BE2C (cell line): ENCODE results near the gene GHITM.
"Not testable (repeated sequence)": the region's sequence is repeated elsewhere in the genome, so short reads cannot be mapped to it uniquely, and the experiment has no call there.

ENCODE experiments used
- DNase-seq: peaks from one replicate; pipeline ENCODE4 v3.0.0-alpha.2; 2020
- H3K27me3 ChIP-seq: fragments of 250-450 bp; sonication (Bioruptor Pico); 2 replicates; pipeline ENCODE4 v1.5.1; 2020; ENCODE audit warnings: mild to moderate bottlenecking
- H3K36me3 ChIP-seq: fragments of 250-450 bp; sonication (Bioruptor Pico); 2 replicates; pipeline ENCODE4 v1.5.1; 2020; ENCODE audit warnings: mild to moderate bottlenecking
- H3K4me1 ChIP-seq: fragments of 250-450 bp; sonication (Bioruptor Pico); 2 replicates; pipeline ENCODE4 v1.5.1; 2020
- H3K4me3 ChIP-seq: 2 replicates; pipeline ENCODE4 v1.5.1; 2011; ENCODE audit warnings: low read depth, low read length
- H3K9me3 ChIP-seq: fragments of 250-450 bp; sonication (Bioruptor Pico); 2 replicates; pipeline ENCODE4 v1.5.1; 2020
- TF ChIP-seq, protein P1 (sequence below): IDR thresholded peaks from 2 replicates; pipeline ENCODE4 v1.5.1; 2012; ENCODE audit warnings: mild to moderate bottlenecking, low read depth, low read length

The GHITM gene

GRCh38 chr10:84163996-84164395 is 24.7 kb downstream of the GHITM start:
- Histone ChIP-seq H3K9me3 (no peaks in the 10 kb centered on the region), H3K36me3 (no peaks in the 10 kb centered on the region), H3K4me1 (no peaks in the 10 kb centered on the region), H3K4me3 (no peak overlapping the region), H3K27me3 (no peaks in the 10 kb centered on the region)
- TF ChIP-seq, protein P1, sequence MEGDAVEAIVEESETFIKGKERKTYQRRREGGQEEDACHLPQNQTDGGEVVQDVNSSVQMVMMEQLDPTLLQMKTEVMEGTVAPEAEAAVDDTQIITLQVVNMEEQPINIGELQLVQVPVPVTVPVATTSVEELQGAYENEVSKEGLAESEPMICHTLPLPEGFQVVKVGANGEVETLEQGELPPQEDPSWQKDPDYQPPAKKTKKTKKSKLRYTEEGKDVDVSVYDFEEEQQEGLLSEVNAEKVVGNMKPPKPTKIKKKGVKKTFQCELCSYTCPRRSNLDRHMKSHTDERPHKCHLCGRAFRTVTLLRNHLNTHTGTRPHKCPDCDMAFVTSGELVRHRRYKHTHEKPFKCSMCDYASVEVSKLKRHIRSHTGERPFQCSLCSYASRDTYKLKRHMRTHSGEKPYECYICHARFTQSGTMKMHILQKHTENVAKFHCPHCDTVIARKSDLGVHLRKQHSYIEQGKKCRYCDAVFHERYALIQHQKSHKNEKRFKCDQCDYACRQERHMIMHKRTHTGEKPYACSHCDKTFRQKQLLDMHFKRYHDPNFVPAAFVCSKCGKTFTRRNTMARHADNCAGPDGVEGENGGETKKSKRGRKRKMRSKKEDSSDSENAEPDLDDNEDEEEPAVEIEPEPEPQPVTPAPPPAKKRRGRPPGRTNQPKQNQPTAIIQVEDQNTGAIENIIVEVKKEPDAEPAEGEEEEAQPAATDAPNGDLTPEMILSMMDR: no peak
- DNase-seq: no peak

DNA sequence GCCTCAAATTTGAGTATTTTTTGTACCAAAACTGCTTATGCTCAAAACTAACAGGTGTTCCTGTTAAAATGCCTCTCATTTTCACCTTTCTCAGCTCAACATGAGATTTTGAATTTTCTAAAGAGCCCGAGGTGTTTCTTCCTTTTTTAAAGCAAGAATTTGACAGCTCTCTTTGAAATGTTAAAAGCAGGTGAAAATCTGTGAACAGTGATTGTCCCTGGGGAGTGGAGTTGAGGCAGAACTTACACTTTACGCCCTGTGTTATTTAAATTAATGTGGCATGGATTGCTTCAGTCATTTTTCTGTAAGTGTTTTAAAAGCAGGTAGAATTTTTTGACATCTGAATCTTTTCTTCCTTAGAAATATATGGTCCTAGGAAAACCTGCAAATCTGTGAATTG is 25.1 kb downstream of the GHITM start:
- Histone ChIP-seq H3K27me3 (no peaks in the 10 kb centered on the region), H3K4me1 (no peaks in the 10 kb centered on the region), H3K9me3 (no peaks in the 10 kb centered on the region), H3K36me3 (no peaks in the 10 kb centered on the region), H3K4me3 (no peak overlapping the region)
- no peak for DNase-seq
- TF ChIP-seq, protein P1: no peak

DNA sequence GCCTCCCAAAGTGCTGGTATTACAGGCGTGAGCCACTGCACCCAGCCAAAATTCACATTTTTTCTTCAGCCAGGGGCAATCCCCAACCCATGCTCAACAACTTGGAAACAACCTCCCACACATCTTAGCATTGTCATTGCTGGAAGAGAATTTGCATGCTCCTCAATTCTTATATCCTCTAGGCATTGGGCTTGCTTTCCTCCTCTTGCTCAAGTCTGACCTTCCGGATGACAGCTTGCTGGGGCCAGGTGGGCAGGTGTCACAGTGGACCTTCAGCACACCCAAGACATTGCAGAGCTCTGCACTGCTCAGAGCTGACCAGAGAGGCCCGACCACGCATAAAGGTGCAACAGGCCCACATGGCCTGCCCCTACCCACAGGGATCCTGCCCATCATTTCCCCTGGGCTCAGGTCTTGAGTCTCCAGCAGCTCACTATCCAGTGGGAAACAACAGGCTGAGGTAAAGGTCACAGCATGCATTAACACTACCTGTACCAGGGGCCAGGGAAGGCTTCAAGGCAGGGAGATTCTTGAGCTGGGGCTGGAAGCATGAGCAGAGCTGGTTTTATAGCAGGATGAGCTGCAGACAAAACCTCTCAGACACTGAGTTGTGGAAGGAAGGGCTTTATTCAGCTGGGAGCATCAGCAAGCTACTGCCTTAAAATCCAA is 27.4 kb downstream of the GHITM start:
- TF ChIP-seq, protein P1: no peak
- Histone ChIP-seq H3K27me3 (no peaks in the 10 kb centered on the region), H3K36me3 (no peaks in the 10 kb centered on the region), H3K4me3 (no peak overlapping the region), H3K9me3 (no peaks in the 10 kb centered on the region), H3K4me1 (no peaks in the 10 kb centered on the region)
- no peak for DNase-seq

DNA sequence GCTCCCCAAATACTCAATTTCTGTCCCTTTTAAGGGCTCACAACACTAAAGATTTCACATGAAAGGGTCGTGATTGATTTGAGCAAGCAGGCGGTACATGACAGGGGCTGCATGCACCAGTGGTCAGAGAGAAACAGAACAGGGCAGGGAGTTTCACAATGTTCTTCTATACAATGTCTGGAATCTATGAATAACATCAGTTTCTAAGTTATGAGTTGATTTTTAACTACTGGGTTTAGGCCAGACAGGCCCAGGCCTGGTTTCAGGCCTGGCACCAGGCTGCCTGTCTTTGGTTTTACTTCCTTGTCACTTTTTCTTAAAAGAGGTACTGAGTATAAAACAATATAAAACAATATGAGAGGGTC is 28.0 kb downstream of the GHITM start:
- H3K4me3 ChIP-seq, H3K9me3 ChIP-seq, H3K36me3 ChIP-seq, H3K4me1 ChIP-seq, DNase-seq, H3K27me3 ChIP-seq: not testable (repeated sequence)

DNA sequence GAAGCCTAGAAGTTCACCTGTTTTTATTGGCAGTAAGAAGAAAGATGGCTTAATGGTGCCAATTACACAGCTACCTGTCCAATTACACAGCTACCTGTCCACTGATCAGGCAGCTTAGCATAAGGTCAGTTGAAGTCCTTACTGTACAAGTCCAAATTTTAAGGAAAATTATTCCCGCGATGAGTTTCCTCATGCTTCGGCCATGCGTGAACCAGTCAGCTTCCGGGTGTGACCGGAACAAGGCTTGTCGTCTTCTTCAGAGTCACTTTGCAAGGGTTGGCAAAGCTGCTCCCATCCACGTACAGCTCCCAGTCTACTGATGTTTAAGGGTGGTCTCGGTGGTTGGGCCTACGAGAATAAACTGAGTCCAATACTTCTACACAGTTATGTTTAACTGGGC is 29.1 kb downstream of the GHITM start:
- DNase-seq, H3K4me1 ChIP-seq, H3K27me3 ChIP-seq, H3K9me3 ChIP-seq, H3K4me3 ChIP-seq, H3K36me3 ChIP-seq: not testable (repeated sequence)

DNA sequence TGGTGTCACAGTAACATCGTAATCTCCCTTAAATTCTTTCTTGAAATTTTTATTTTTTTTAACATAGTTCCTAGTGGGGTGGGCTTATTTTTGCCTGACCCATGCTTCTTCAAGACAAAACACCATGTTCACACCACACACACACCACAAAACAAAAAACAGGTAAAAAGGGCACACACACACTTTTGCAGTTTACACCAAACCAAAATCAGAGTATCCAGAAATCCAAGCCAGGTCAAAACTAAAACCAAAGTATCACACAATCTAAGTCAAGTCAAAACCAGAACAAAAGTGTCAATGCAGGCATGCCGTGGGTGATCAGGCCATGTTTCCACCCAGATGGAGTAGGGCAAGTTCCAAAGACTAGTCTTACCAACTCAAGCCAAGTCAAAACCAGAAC is 31.9 kb downstream of the GHITM start:
- not testable (repeated sequence) for H3K27me3 ChIP-seq, H3K36me3 ChIP-seq, H3K4me3 ChIP-seq, H3K4me1 ChIP-seq, H3K9me3 ChIP-seq, DNase-seq

DNA sequence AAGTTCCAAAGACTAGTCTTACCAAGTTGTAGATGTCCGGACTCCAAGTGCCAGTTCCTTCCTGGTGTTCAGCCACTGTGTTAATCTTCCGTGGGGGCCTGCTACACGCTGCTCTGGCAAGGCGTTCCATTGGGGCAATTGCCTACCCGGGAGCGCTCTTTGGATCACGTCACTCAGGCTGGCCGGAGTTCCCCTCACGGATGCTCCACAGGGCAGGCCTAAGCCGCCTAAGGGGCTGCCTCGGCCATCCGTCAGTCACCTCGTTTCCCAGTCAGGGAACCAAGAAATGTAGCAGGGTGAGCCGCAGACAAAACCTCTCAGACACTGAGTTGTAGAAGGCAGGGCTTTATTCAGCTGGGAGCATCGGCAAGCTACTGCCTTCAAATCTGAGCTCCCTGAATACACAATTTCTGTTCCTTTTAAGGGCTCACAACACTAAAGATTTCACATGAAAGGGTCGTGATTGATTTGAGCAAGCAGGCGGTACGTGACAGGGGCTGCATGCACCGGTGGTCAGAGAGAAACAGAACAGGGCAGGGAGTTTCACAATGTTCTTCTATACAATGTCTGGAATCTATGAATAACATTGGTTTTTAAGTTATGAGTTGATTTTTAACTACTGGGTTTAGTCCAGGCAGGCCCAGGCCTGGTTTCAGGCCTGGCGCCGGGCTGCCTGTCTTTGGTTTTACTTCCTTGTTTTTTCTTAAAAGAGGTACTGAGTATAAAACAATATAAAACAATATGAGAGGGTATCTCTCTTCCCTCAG is 32.6 kb downstream of the GHITM start:
- H3K9me3 ChIP-seq, H3K4me1 ChIP-seq, DNase-seq, H3K27me3 ChIP-seq, H3K36me3 ChIP-seq, H3K4me3 ChIP-seq: not testable (repeated sequence)

GRCh38 chr10:84172467-84173356 is 33.4 kb downstream of the GHITM start:
- TF ChIP-seq, protein P1: no peak
- DNase-seq: no peak
- no peaks in the 10 kb centered on the region for H3K4me1 ChIP-seq
- H3K9me3 ChIP-seq: no peaks in the 10 kb centered on the region
- no peaks in the 10 kb centered on the region for H3K27me3 ChIP-seq
- H3K36me3 ChIP-seq: no peaks in the 10 kb centered on the region
- no peak overlapping the region for H3K4me3 ChIP-seq
